D341Med (cell line): Measurements from ENCODE around the gene TCP11.

Source experiments
- DNase-seq: peaks from one replicate; pipeline ENCODE4 v3.0.0; 2012; ENCODE audit warnings: low spot score

Gene TCP11

DNA sequence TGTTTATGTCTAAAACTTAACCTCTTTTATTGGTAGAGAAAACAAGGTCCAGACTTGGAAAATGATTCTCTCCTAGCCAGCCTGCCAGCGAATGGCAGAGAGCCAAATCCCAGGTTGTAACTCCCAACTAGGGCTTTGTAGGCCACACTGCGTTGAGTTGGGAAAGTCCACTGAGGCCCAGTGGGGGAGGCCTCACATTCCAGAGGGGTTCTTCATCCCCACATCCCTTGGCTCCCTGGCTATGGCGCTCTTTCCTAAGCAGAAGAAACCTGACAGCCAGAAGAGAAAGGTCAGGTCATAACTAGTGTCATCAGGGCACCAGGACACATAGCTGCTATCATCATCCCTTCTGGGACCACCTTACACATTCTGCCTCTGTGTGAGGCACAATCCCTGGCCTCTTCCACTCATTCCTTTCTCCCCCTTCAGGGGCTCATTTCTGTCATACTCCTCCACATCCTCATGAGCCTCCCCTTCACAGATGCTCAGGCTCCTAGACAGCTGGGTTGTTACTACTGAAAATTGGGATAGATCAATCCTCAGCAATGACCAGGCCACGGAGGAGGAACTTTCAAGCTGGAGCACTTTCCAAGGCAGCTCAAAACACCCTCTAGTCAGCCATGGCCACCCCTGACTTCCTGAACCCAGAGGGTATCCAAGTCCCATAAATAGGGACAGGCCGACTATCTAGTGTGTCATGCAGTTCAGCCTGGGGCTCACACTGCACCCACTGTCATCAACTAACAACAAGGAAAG is 48.6 kb downstream of the TCP11 start:
- DNase-seq, result no peak

DNA sequence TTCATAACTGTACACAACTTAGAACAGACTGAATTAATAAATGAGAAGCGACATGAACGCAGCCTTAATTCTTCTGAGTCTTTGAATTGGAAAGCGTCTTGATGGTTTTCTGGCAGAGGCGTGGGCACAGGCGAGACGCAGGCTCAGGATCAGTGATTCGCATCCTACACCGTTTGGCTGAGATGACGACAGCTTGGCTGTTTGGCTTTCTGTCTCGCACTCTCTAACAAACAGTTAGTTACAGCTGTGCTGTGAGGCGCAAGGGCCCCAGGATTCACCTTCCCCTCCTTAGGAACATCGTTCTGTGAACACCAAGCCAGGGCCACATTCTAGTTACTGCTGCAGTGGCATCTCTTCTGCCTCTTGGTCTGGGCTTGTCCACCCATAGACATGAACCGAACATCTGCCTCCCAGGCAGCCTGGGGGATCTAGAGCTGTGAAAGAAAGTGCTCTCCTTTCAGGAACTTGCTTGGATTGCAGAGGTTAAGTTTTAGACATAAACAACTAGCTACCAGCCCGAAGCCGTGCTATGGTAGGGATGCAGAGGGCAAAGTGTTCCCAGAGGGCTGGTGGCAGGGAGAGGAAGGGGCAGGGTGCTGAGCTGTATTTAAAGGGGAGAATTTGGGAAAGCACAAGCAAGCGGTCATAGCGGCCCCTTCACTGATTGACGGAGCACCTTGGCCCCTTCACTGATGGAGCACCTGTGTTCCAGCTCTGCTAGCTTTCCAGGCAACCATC is 49.6 kb downstream of the TCP11 start:
- DNase-seq, result peak; percentile 15

DNA sequence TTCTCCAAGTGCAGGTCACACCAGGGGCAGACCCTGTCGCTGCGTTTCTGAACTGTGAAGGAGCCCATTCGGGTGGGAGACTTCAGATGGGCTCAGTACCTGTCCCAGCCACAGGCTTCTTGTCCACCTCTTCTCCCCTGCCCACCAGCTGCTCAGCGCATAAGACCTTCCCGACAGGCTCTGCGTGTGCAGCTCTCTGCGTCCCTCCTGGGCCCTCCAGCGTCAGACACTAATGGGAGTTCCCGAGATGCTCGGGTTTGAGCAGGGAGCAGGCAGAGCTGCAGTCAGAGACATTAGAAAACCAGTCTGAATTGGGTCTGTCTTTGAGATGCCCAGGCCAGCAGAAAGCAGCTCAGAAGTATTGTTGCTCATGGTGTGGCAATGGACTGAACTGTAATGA is 50.4 kb downstream of the TCP11 start:
- peak; percentile 17 for DNase-seq

GRCh38 chr6:35089935-35090505 is 51.1 kb downstream of the TCP11 start:
- peak; percentile 20 for DNase-seq

DNA sequence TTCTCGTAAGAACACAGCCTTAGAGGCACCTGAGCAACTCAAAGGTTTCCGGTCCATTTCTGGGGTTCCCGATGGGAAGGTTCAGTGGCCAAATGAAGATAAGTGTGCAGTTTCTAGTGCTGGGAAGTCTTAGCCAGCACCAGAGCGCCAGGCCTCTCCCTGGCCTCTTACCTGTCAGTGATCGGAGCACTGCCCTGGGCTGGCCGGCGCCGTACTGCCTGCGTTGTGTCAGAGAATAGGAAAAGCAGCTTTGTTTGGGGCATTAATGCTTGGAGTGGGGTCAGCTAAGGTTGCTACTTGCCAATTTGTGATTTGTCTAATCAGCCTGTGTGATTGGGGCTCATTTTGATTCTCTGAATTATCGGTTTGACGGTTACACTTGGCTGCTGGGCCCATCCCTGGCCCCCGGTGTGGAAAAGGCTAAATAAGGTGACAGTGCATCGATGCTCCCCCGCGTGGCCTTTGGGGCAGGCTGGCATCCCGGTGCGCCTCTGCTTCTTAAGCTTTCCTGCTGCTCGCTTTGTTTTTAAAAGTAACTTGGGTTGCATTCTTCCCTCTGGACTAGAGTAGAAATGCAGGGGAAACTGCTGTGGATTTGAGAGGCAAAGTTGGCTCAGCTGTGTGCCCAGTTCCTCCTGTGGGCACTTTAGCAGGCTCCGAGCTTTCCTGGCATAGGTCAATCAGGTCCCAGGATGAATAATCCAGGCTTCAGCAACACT is 51.8 kb downstream of the TCP11 start:
- peak; percentile 22 for DNase-seq

GRCh38 chr6:35088281-35089215 is 52.6 kb downstream of the TCP11 start:
- DNase-seq, result peak; percentile 12

GRCh38 chr6:35087361-35088280 is 53.5 kb downstream of the TCP11 start:
- DNase-seq, result peak; percentile 21

DNA sequence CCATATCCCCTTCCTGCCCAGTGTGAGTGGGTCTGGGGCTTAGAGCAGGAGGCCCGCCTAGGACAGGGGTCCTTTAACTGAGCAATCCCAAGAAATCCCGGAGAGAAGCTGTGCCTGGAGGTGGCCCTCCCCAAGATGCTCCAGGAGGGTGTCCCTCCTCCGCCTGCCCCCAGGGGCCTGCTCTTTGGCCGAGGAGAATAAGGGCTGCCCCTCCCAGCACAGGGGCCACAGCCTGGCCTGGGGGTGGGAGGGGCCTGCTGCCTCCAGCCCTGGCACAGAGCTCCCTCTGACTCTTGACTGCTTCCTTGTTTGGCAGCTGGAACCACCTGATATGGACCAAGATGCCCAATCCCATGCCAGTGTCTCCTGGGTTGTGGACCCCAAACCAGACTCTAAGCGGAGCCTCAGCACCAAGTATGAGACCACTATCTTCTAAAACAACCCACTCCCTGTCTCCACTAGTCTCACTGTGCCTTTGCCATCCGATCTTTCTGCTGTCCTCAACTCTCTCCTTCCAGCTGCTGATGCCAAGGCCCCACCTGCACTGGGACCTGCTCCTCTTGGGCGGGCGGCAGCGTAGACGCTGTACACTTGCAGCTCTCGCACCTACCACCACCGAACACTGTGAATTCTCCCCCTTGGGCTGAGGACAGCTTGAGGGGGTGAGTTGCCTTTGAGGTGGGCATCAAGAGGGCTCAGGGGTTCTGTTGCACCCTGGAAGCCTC is 54.3 kb downstream of the TCP11 start:
- DNase-seq, result no peak

DNA sequence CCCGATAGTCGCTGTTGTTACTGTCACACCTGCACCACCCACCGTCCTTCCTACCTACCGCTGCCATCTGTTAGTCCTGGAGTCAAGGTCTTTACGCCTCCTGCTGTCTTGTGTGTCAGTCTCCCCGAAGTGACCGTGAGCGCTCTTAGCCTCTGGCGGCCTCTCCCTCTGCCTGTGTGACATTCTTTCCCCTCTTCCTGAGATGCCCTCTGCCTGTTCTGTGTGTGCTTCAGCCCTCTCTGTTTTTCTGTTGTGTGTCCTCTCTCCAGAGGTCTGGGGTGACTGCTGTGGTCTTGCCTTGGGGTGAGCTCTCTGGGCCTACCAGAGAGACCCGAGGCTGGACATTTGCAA is 54.9 kb downstream of the TCP11 start:
- no peak for DNase-seq

GRCh38 chr6:35085359-35086281 is 55.5 kb downstream of the TCP11 start:
- peak; percentile 15 for DNase-seq

DNA sequence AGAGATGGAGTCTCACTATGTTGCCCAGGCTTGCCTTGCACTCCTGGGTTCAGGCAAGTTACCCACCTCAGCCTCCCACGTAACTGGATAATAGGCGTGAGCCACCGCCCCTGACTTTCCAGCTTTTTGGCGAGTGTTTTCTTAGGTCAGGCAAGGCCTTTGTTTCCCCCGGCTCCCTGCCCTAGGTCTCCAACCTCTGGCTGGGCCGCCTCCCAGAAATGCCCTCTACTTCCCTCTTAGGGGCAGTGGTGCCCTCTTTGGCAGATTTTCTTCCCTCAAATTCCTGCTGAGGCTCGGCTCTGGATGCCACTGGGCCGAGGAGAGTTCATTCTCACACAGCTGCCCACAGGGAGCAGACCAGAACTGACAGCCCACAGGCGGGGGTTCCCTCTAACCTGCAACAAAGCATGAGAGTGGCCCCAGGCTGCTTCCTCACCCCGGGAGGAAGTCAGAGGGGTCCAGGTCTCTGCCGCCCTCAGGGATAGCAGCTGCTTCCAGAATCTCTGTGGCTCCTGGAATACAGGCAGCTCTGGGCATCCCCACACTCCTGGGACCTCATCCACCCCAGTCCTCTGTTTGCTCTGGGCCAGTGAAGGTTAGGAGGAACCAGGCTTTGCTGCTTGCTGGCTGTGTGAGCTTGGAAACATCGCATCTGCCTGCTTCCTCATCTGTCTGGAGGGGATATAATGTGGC is 56.5 kb downstream of the TCP11 start:
- no peak for DNase-seq

DNA sequence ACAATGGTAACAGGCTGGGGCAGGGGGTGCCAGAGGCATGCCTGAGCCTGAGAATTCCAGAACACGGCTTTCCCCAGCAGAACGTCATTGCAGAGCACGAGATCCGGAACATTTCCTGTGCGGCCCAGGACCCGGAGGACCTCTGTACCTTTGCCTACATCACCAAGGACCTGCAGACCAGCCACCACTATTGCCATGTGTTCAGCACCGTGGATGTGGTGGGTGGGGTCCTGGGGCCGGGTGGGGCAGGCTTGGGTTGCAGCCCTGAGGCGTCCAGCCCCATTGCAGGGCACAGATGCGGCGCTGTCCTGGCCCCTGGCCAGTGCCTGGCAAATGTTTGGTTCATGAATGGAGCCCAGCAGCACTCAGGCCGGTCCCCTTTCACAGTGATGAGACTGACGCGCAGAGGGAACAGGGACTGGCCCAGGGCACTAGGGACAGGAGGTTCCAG is 57.1 kb downstream of the TCP11 start:
- DNase-seq, result no peak

- no peak for DNase-seq
Measured at GRCh38 chr6:35083507-35083906, 57.6 kb downstream of the TCP11 start.

DNA sequence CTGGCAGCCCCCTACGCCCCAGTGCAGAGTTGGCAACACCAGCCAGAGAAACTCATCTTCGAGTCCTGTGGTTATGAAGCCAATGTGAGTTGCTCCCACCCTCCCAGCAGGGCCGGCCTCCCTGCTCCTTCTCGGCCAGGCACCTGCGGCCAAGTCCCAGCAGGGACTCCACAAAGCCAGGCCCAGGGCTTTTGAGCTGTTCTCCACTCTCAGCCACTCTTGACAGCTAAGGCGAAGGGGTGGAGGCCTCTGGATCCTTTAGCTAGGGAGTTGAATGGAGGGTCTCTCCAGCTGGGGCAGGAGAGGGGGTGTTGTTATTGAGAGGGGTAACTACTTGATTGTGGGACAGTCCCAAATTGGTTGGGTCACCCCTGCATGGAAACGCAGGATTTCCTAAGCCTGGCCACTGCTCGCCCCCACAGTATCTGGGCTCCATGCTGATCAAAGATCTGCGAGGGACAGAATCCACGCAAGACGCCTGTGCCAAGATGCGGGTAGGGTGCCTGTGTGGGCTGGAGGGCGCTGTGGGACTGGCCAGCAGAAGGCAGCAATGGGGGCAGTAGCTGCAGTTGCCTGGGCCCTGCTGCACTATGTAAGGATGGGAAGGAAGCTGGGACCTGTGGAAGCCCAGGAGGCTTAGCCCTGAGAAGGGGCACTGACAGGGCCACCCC is 58.3 kb downstream of the TCP11 start:
- DNase-seq, result no peak

DNA sequence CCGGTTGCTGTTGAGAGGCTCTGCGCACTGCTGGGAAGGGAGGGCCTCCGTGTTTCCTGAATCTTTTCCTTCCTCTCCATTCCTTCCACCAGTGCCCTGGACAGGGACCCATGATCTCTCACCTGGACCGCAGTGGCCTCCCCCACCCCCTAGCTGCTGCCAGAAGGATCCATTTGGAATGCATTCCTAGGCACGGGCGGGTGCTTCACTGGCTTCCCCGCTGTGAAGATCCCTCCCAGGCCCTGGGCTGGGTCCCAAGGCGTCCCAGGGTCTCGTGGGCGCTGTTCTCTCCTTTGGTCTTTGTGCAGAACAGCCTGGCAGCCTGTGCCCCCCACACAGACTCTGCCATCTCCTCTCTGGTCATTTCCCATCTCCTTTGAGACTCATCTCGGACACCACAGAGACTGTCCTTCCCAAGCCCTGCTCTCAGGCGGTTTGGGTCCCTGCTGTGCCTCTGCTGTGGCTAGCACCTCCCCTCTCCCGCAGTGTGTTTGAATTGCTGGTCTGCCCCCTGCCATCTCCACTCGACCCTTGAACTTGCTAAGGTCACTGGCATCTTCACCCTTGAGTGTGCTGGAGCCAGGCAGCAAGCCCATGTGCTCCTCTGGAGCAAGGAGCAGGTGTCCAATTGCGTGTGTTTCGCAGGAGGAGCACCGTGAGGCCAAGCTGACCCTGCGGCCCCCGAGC is 59.0 kb downstream of the TCP11 start:
- DNase-seq, result no peak

GRCh38 chr6:35081426-35081851 is 59.7 kb downstream of the TCP11 start:
- DNase-seq, result no peak
